Measurements from ENCODE around the gene STON1.
"Not testable (repeated sequence)": the region's sequence is repeated elsewhere in the genome, so short reads cannot be mapped to it uniquely, and the experiment has no call there.

STON1 gene

DNA sequence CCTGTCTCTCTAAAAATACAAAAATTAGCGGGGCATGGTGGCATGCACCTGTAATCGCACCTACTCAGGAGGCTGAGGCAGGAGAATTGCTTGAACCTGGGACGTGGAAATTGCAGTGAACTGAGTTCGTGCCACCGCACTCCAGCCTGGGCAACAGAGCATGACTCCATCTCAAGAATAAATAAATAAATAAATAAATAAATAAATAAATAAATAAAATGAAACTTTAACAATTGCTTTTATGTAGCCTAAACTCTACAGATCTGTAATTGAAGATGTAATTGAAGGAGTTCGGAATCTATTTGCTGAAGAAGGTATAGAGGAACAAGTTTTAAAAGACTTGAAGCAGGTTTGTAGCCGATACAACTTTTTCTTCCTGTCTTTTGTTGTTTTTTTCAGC, 90.7 kb downstream of the STON1 start:
- DNase-seq (ENCODE audit: low read depth) = no peak

DNA sequence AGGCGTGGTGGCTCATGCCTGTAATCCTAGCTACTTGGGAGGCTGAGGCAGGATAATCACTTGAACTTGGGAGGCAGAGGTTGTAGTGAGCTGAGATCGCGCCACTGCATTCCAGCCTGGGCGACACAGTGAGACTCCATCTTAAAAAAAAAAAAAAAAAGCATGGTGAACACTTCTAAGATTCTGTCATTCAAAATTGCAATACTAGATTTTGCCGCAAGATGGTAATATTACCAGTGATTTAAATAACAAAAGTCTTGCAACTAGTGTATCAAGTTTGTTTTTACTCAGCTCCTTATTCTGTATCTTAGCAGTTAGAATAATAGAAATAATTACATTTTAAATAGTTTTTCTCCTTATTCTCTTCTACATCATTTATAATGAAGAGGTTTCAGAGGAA, 92.7 kb downstream of the STON1 start:
- DNase-seq (ENCODE audit: low read depth) = not testable (repeated sequence)

DNA sequence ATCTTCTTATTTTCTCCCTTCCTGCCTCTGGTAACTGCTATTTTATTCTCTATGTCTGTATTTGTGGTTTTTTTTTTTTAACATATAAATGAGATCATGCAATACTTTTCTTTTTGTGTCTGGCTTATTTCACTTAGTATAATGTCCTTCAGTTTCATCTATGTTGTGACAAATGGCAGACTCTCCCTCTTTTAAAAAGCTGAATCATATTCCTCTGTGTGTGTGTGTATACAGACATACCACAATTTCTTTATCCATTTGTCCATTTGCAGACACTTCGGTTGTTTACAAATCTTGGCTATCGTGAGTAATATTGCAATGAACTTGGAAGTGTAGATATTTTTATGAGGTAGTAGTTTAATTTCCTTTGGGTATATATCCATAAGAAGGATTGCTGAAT, 94.7 kb downstream of the STON1 start:
- DNase-seq (ENCODE audit: low read depth) = no peak

DNA sequence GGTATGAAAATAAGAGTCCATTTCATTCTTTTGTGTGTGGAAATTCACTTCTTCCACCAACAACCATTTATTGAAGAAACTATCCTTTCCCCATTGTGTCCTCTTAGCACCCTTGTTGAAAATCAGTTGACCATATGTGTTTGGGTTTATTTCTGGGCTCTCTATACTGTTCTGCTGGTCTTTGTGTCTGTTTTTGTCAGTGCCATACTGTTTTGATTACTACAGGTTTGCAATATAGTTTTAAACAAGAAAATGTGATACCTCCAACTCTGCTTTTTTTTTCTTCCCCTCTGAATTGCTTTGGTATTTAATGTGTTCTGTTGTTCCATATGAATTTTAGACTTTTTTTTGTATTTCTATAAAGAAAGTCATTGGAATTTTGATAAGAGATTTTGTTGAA, 96.1 kb downstream of the STON1 start:
- no peak for DNase-seq (ENCODE audit: low read depth)

DNA sequence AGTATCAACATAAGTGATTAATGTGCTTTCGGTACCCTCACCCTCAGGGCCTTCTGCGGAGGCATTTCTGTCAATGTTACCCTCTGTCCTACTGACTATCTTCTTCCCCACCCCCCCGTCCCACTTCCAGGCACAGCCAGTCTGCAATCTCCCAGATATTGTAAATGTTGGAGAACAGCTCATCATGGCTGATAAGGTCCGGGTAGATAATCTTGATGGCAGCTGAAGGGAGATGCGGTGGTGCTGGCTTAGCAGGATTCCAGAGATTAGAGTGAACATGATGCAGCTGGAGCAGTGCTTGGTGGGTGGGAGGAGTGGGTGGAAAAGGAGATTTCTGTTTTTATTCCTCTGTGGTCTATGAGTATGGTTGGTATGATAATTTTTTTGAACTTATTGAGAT, 103.2 kb downstream of the STON1 start:
- no peak for DNase-seq (ENCODE audit: low read depth)

DNA sequence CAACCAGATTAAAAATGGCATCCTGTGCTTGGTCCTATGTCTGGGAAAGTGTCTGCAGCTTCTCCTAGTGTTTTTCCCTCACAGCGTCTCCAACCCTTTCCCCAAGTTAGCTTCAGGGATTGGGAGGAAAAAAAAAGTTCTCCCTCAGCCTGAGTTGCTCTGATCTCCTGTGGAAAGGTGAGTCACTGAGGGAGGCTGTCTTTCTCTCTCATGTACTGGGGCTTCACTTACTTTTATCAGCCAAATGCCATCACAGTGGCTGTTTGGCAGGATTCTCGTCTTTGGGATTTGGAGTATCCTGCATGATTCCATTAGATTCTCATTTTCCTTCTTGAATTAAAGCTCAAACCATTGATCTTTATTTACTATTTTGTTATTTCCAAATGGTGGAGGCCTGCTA, 105.8 kb downstream of the STON1 start:
- DNase-seq (ENCODE audit: low read depth) = no peak

DNA sequence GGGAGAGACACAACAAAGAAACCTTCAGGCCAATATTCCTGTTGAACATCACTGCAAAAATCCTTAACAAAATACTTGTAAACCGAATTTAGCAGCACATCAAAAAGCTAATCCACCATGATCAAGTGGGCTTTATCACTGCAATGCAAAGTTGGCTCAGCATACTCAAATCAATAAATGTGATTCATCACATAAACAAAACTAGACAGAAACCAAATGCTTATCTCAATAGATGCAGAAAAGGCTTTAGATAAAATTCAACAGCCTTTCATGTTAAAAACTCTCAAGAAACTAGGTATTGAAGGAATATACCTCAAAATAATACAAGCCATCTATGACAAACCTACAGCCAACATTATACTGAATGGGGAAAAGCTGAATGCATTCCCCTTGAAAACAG, 108.3 kb downstream of the STON1 start:
- DNase-seq (ENCODE audit: low read depth) = no peak

All from stimulated activated CD8-positive, alpha-beta memory T cell treated with anti-CD3 and anti-CD28 coated beads, Interleukin-15, amount 100 ng/mL, for 24 hours (primary cell).